GM18526 (cell line): Measurements from ENCODE around the gene FAM89B.

Experiments
- POLR2A ChIP-seq: IDR thresholded peaks from 3 replicates; pipeline ENCODE4 v1.6.1; 2011; ENCODE audit not compliant: insufficient read length; ENCODE audit errors: extremely low read depth

FAM89B gene

DNA sequence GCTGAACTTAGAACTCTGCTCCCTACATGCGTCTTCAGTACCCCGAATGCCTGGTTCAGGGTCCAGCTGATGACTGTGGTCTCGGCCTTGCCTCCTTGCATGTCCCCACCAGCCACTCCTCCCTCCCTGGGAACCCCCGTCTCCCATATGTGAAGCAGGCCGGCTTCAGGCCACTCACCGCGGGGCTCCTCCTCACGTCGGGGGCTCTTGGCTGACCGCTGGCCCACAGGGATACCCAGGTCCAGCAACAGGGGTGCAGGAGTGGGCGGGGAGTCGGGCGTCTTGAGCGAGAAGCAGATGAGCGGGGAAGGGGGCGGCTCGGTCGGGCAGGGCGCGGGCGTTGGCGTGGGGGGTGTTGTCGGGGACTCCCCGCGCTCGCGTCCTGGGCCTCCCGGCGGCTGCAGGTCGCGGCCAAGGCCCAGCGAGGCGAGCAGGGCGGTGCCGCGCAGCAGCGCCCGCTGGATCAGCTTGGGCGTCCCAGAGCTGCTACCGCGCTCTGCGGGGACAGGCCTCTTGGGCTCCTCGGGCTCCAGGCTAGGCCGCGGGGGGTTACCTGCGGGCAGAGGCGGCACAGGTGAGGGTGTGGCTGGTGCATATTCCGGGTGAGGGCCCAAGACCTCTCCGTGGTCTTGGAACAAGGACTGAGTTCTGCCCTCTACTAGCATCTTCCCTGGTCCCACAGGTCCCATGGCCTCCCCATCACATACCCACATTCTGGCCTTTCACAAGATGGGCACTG is 27.0 kb downstream of the FAM89B start:
- TF ChIP-seq POLR2A, result no peak

DNA sequence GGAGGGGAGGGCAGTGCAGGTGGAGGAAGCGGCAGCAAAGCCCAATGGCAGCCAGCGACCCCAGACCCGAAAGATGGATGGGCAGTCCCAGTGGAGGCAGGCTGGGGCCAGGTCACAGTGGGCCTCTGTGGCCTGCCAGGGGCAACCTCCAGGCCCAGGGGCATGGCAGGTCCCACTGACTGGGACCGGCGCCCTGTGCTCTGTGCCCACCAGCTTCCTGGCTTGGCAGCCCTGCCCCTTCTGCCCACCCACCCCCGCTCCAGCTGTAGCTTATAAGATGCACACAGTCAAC is 27.6 kb downstream of the FAM89B start:
- TF ChIP-seq POLR2A, result no peak

DNA sequence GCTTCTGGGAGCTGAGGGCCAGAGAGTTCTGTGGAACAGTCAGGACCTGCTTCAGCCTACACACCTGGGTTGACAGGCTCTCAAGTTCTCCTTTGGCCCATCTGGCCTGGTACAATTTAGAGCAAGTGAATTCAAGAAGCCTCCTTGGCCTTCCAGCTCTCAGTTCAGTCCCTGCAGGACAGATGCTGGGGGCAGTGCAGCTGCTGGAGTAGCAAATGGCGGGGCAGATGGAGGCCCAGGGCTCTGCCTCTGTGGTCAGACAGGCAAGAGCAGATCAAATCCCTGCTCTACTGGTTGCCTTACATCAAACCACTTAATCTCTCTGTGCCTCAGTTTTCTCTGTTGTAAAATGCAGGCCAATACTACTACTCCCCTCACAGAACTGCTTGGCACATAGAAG is 31.9 kb downstream of the FAM89B start:
- no peak for TF ChIP-seq POLR2A

DNA sequence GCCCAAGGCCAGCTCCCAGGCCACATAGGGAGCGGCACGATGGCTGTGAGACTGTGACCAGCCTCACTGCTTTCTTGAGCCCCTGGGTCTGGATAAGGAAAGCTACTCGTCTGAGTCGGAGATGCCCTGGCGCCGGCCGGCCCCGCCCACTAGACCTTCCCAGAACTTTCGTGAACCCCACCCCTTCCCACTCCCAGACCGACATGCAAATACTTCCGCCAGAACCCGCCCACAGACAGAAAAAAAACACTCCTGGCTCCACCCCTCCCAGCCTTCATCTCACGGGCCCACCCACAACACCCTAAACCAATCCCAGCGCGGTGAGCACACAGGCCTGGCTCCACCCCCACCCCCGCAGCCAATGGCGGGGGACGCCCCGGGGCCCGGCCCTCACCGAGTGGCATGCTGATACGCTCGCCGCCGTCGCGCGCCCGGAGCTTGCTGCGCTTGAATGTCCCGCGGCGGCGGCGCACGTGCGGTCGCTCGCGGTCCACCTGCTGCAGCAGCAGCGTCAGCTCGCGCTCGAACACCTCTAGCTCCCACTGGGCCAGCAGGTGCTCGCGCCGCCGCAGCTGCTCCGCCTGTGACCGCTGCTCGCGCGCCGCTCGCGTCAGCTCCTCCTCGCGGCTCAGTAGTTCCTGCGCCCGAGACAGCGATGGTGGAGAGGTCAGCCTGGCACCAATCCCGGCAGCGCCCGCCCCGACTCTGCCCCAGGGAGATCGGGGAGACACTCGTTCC is 34.7 kb downstream of the FAM89B start:
- TF ChIP-seq POLR2A, result no peak

DNA sequence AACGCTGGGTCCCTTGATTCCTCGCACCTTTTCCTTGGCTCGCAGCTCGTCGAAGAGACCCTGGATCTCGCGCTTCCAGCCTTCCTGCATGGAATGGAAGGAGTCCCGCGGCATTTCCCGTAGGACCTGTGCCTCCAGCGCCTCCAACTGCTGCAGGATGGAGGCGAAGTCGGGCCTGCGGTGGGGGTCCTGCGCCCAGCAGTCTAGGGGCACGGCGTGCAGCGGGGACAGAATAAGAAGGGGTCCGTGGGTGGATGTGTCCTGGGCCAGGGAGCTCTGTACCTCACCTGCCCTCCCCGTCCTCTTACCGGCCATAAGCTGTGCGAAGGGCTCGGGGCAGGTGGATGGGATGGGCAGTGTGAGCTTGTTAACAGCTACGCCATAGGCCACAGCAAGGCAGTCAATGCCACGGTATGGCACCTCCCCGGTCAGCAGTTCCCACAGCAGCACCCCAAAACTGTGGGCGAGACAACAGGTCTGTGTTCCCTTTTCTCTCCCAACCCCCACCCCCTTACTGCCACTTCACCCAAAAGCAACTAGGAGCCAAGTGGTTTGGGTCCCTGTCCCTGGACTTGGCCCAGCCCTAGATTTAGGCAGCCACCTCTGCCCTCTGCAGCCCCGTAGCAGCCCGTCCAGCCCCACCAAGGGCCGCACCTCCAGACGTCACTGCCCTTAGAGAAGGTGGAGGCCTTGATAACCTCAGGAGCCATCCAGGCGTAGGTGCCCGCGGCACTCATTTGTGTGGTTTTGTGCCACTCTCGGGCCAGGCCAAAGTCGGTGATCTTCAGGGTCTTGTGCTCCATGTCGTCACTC is 35.5 kb downstream of the FAM89B start:
- no peak for TF ChIP-seq POLR2A

DNA sequence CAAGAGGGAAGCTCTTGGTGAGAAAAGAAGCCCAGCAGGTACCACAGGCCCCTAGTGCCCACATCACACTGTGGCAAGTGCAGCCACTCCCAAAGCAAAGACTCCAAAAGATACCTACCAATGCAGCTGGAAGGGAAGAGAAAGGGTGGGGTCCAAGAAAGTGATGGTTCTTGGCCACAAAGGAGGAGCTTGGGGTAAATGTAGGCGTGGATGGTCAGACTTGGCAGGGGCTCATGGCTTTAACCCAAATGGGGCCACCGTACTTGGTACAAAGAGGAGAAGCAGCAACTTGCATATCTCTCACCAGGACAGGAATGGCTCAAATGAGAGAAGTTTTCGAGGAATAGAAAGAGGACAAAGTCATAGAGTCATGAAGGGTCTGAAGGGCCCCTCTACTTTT is 36.9 kb downstream of the FAM89B start:
- TF ChIP-seq POLR2A, result no peak

DNA sequence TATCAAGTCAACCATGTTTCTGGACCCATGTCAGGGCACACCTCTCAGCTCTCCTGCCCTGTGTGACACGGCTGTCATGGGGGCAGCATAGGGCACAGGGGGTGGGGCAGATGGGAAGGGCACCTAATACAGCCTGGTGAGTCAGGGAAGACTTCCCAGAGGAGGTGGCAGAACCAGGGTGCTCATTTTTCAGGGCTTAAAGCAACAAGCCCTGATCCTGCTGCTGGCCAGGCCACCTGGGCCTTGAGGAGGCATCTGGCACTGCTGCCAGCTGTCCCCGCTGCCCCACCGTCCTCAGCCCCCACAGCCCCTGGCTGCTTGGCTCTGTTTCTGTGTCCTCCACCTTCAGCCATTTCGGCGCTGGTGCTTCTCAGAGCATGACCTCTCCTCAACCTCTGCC is 37.3 kb downstream of the FAM89B start:
- TF ChIP-seq POLR2A, result no peak

DNA sequence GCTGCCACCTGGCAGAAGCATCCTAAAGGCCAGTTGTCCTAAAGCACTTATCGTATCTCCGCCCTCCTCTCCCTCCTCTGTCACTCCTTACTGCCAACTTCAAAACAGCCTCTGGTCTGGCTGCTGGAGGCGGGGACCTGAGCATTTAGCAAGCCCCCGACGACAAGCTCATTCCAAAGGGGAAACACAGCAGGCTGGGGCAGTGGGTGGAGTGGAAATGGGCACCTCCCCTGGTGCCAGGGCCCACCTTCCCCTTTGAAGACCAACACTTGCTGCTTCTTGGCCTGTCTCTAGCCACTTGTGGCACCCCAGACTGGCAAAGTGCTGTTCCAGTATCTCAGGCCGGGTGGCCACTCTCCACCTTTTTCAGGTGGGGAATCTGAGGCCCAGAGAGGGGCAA is 38.1 kb downstream of the FAM89B start:
- no peak for TF ChIP-seq POLR2A

DNA sequence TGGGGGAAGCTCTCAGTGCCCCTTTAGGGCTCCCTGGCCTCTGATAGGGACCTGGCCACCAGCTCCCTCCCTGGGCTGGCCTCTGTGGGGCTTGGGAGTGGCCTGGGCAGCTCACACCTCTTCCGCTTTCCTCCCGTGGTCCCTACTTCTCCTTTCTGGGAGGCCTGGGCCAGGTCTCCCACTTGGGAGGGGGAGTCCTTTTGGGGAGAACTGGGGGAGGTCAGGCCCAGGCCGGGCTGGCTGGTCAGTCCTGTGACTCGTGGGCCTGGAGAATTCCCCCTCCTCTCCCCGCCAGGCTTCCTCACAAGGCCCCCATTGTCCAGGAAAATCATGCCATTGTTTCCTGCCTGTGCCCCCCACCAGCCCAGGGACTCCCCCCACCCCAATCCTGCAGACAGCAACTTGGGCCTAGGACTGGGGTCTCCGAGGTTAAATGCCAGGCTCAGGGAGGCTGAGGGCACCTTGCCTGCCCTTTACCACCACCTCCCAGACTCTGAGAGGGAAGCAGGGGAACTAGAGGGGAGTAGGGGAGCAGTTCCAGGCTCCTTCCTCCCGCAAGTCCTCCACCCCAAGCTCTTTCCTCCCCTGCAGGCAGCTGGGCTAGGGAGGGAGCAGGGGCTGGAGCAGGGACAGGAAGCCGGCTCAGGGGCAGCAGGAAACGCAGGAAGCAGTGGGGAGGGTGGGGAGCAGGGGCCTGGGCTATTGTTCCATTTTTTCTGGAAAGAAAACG is 38.9 kb downstream of the FAM89B start:
- TF ChIP-seq POLR2A, result no peak

DNA sequence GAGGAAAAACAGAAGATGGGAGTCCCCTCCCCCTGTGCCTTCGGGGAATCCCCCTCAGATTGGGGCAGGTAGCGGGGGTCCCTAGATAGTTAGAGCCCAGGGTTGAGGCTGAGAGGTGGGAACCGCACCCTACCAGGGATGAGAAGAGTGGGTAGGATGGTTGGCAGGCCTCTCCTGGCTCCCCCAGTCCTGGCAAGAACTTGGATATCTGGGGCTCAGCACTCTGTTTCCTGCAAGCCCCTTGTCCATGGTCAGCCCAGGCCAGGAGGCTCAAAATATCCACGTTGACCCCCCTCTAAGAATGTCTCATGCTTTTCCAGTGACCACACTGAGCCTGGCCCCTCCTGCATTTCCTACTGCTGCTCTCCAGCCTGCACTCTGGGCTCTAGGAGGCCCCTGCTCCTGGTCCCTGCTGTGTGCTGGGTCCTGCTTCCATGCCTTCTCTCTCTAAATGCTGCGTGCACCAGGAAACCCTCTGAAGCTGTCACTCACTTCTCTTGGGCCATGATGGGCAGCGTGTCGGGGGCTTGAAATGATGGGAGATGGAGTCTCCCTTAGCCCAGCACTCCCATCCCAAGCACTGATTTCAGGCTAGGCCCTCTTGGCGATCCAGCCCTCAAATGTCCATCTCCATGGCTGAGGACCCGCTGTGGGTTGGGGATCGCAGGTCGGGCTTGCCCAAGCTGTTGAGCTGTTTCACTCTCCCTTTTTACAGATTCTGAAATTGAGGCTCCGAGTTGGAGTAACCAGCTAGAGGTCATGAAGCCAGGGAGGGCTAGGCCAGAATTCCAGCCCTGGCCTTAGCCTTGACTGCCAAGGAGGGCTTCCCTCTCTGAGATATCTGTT is 39.6 kb downstream of the FAM89B start:
- TF ChIP-seq POLR2A, result no peak

DNA sequence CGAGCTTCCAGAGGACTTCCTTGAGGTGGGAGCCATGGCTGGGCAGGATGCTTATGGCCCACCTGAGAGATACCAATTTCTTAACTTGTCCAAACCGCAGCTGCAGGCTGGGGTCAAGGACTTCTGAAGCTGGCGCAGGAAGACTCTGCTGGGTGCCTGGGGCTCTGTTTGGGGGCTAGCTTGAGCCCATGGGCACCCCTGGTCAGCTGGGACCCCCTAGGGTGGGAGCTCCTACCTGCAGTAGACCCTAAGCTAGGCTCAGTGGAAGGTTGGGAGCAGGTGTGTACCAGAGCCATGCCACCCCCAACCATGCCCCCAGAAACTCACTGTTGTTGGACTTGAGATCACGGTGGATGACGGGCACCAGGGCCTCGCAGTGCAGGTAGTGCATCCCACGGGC is 40.4 kb downstream of the FAM89B start:
- no peak for TF ChIP-seq POLR2A

DNA sequence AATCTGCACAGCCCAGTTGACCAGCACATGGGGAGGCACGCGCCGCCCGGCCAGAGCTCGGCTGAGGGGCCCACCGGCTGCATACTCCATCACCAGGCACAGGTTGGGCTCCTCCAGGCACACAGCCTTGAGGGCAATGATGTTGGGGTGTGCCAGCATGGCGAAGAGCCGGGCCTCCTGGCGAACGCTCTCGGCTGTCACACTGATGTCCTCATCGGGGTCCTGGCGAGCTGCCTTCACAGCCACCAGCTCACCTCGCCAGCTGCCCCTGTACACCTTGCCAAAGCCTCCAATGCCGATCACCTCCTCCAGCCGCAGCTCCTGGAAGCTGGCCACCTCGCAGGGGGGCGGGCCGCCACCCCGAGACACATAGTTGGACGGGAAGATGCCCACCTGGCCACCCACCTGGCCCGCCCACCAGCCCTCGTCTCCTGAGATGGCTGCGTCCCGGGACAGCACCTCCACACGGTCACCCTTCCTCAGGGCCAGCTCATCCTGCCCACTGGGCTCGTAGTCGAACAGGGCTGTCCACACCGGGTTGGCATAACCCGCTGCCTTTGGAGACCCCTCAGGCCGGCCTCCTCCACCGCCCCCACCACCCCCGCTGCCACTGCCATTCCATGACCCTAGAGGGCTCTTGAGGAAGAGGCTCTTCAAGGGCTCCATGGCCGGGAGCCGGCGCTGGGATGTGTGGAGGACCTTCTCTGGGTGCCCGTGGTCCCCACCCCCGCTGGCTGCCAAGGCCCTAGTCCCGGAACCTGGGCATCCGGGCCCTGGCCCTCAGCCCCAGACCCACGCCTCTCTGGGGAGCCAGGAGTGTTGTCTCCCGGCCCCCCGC is 41.0 kb downstream of the FAM89B start:
- TF ChIP-seq POLR2A, result no peak

DNA sequence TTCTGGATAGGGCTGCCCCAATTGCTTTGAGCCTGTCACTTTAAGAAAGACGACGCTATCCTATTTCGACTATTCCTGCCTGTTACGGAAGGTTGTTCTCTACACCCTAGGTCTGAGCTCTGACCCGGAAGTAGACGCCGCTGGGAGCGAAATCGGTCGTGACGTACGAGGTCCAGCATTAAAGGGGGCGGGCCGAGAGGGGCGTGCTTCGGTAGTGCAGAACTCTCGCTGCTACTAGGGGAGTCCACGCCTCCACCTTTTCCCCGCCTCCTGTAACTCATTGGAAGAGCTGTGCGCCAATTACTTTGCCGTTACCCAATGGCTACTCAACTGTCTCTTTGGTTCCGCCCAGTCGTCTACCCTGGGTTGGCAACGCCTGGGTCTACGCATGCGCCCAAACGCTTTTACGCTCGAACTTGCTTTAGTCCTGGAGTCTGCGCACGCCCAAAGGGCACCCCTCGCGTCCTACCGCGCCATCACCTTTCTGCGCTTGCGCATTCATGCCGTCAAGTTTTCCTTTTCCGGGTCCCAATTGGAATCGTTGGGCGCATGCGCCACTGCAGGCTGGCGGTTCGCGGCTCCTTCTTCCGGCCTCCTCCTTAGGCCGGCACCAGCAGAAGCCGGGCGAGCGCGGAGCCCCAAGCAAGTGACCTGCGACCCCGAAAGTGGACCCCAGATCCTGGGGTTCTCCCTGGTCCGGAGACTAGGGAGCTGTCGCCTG is 43.1 kb downstream of the FAM89B start, which contains the start of gene PCNX3:
PCNX3 (plus strand) TSS at position 548 of the 721 bp plus-strand sequence. CDS start 536 bp downstream, outside the sequence.
- peak; percentile 56 for TF ChIP-seq POLR2A
